Lung (tissue), 12 donors: ENCODE measurements around the gene CPA5. TPM values are rescaled to one million over a fixed set of nuclear protein-coding genes. Genes with fewer than 3 reads are reported as not detected.

Experiments
- ATAC-seq: fragments of 200-7000 bp; cut with Tn5 transposase; one replicate; pipeline ENCODE4 v1.9.1; 2020; ENCODE audit warnings: moderate number of reproducible peaks; ENCODE audit not compliant: insufficient read depth, low FRiP score
- DNase-seq, 3 donors: peaks; one replicate each; pipeline ENCODE4 v3.0.0-alpha.2; 2013 to 2017
- H3K27ac ChIP-seq, 2 donors: one replicate each; pipeline ENCODE4 v1.5.1; 2013; ENCODE audit warnings: mild to moderate bottlenecking in 2 of 2, moderate library complexity in 2 of 2, control low read depth in 1 of 2, inconsistent platforms in 1 of 2, low read depth in 1 of 2, low read length in 1 of 2
- H3K27me3 ChIP-seq, 3 donors: one replicate each; pipeline ENCODE4 v1.5.1; 2013; ENCODE audit warnings: low read length in 2 of 3; ENCODE audit not compliant: control insufficient read depth in 3 of 3, insufficient read depth in 3 of 3
- H3K36me3 ChIP-seq, 4 donors: one replicate each; pipeline ENCODE4 v1.5.1; 2013; ENCODE audit warnings: low read length in 4 of 4, mild to moderate bottlenecking in 1 of 4, moderate library complexity in 1 of 4; ENCODE audit not compliant: control insufficient read depth in 4 of 4, insufficient read depth in 4 of 4
- H3K4me1 ChIP-seq, 5 donors: one replicate each; pipeline ENCODE4 v1.5.1; 2013; ENCODE audit warnings: low read length in 5 of 5, mild to moderate bottlenecking in 2 of 5, moderate library complexity in 1 of 5; ENCODE audit not compliant: control insufficient read depth in 5 of 5, insufficient read depth in 5 of 5
- H3K4me3 ChIP-seq: one replicate; pipeline ENCODE4 v1.5.1; 2013; ENCODE audit warnings: mild to moderate bottlenecking, control low read depth, moderate library complexity
- H3K9ac ChIP-seq, 2 donors: one replicate each; pipeline ENCODE4 v1.5.1; 2013; ENCODE audit warnings: low read length in 2 of 2, control low read depth in 1 of 2; ENCODE audit not compliant: insufficient read depth in 1 of 2
- H3K9me3 ChIP-seq, 4 donors: one replicate each; pipeline ENCODE4 v1.5.1; 2013; ENCODE audit warnings: low read length in 3 of 4, mild to moderate bottlenecking in 1 of 4, moderate library complexity in 1 of 4; ENCODE audit not compliant: control insufficient read depth in 4 of 4, insufficient read depth in 3 of 4
- CTCF ChIP-seq: IDR thresholded peaks from 2 replicates; pipeline ENCODE4 v1.5.1; 2012; ENCODE audit warnings: mild to moderate bottlenecking; ENCODE audit errors: control extremely low read depth, extremely low read depth
- WGBS, 2 donors: extraction: QIAGEN DNeasy Blood & Tissue Kit; methylation state at CpG; one replicate each; pipeline ENCODE4 v1.1.7; 2013; 5-methylcytosine and 5-hydroxymethylcytosine counted together
- polyA plus RNA-seq, 2 donors: library from polyadenylated mRNA; stranded (reverse); fragments of 200-250 nt; gene quantifications; one replicate each; pipeline ENCODE4 v1.2.1, GENCODE V29; 2013
- total RNA-seq, 2 donors: library from RNA; depleted of rRNA in 1 of 2; stranded (reverse); fragments of >200 nt in 1 of 2; gene quantifications; one replicate each; pipeline ENCODE4 v1.2.1, GENCODE V29; 2014 to 2021
- donor health status: control.
- donor health status: control.
- donor health status: Bipolar disorder and iron deficiency.
- donor health status: healthy.
- donor health status: DM: yes; HTN: yes; CAD: no.

CPA5 gene
- total and polyA plus RNA-seq, 4 donors, result 0.08 to 0.10 TPM; not detected in 2

GRCh38 chr7:130384841-130385599 is 40.4 kb downstream of the CPA5 start:
- TF ChIP-seq CTCF, result no peak
- no peaks in the 10 kb centered on the region for H3K27me3 ChIP-seq
- ATAC-seq (no peak), DNase-seq (no peak)
- WGBS, 2 donors, result 96 to 97% methylated on average over 13 of the region's 13 CpGs
- no peaks in the 10 kb centered on the region for H3K36me3 ChIP-seq
- H3K9ac ChIP-seq, result no peak overlapping the region
- H3K4me3 ChIP-seq, result no peak overlapping the region
- H3K27ac ChIP-seq, result no peak overlapping the region
- peaks cover 0 to 4% (median 0%) of the 10 kb centered on the region in 4 donors for H3K9me3 ChIP-seq
- H3K4me1 ChIP-seq, result peaks cover 0 to 12% (median 7%) of the 10 kb centered on the region in 5 donors

- Histone ChIP-seq H3K9me3 (peaks cover 0 to 4% (median 0%) of the 10 kb centered on the region in 4 donors), H3K9ac (no peak overlapping the region), H3K4me1 (peaks cover 0 to 6% (median 2%) of the 10 kb centered on the region in 5 donors), H3K27me3 (no peaks in the 10 kb centered on the region), H3K36me3 (no peaks in the 10 kb centered on the region), H3K4me3 (no peak overlapping the region), H3K27ac (no peak overlapping the region)
- ATAC-seq, result no peak
- WGBS, 2 donors, result 87 to 88% methylated on average over 6 of the region's 6 CpGs
- no peak for TF ChIP-seq CTCF
- no peak for DNase-seq
These were observed 41.0 kb downstream of the CPA5 start for GRCh38 chr7:130385600-130386066.

GRCh38 chr7:130386876-130387275 is 42.3 kb downstream of the CPA5 start:
- no peak overlapping the region for H3K4me3 ChIP-seq
- no peaks in the 10 kb centered on the region for H3K27me3 ChIP-seq
- H3K4me1 ChIP-seq, result peaks cover 0 to 3% (median 0%) of the 10 kb centered on the region in 5 donors
- no peak overlapping the region for H3K27ac ChIP-seq
- no peaks in the 10 kb centered on the region for H3K36me3 ChIP-seq
- DNase-seq, result no peak
- WGBS, 2 donors, result 89 to 96% methylated on average over 3 of the region's 3 CpGs
- TF ChIP-seq CTCF, result no peak
- peaks cover 0 to 4% (median 0%) of the 10 kb centered on the region in 4 donors for H3K9me3 ChIP-seq
- no peak for ATAC-seq
- H3K9ac ChIP-seq, result no peak overlapping the region
